Liver (tissue), 9 donors: ENCODE results near the gene TAF6. TPM values are rescaled to one million over a fixed set of nuclear protein-coding genes. Genes with fewer than 3 reads are reported as not detected.

ENCODE experiments used
- DNase-seq: peaks from one replicate; pipeline ENCODE4 v3.0.0-alpha.2; 2017; ENCODE audit warnings: low spot score
- H3K27ac ChIP-seq, 2 donors: one replicate each; pipeline ENCODE4 v1.7.0; 2013; ENCODE audit warnings: inconsistent platforms in 2 of 2, low read length in 2 of 2, control low read depth in 1 of 2, low read depth in 1 of 2, mild to moderate bottlenecking in 1 of 2
- H3K27me3 ChIP-seq, 4 donors: one replicate each; pipeline versions ENCODE4 v1.6.1 to v1.7.0; 2013; ENCODE audit warnings: low read length in 3 of 4, inconsistent platforms in 1 of 4, mild to moderate bottlenecking in 1 of 4, moderate library complexity in 1 of 4; ENCODE audit not compliant: control insufficient read depth in 4 of 4, insufficient read depth in 4 of 4
- H3K36me3 ChIP-seq, 4 donors: one replicate each; pipeline versions ENCODE4 v1.6.1 to v1.7.0; 2013; ENCODE audit warnings: low read length in 3 of 4, mild to moderate bottlenecking in 3 of 4, low read depth in 1 of 4, moderate library complexity in 1 of 4; ENCODE audit not compliant: control insufficient read depth in 4 of 4, insufficient read depth in 3 of 4
- H3K4me1 ChIP-seq, 4 donors: one replicate each; pipeline versions ENCODE4 v1.6.1 to v1.7.0; 2013; ENCODE audit warnings: low read length in 3 of 4, mild to moderate bottlenecking in 3 of 4, moderate library complexity in 1 of 4; ENCODE audit not compliant: control insufficient read depth in 4 of 4, insufficient read depth in 4 of 4
- H3K4me3 ChIP-seq, 3 donors: one replicate each; pipeline versions ENCODE4 v1.6.1 to v1.7.0; 2013; ENCODE audit warnings: low read length in 3 of 3, control low read depth in 1 of 3, low read depth in 1 of 3, mild to moderate bottlenecking in 1 of 3
- H3K9ac ChIP-seq, 2 donors: one replicate each; pipeline ENCODE4 v1.7.0; 2013; ENCODE audit warnings: low read length in 2 of 2, mild to moderate bottlenecking in 2 of 2, moderate library complexity in 2 of 2, control low read depth in 1 of 2, low read depth in 1 of 2
- H3K9me3 ChIP-seq, 4 donors: one replicate each; pipeline versions ENCODE4 v1.6.1 to v1.7.0; 2013; ENCODE audit warnings: low read length in 3 of 4; ENCODE audit not compliant: control insufficient read depth in 4 of 4
- ATF3 ChIP-seq: IDR thresholded peaks from 2 replicates; pipeline ENCODE4 v1.6.1; 2016; ENCODE audit warnings: antibody characterized with exemption
- EGR1 ChIP-seq, 2 donors: IDR thresholded peaks; 2 replicates each; pipeline ENCODE4 v1.6.1; 2016 to 2018; ENCODE audit warnings: antibody characterized with exemption in 2 of 2, low read depth in 2 of 2
- FOXA2 ChIP-seq: IDR thresholded peaks from 2 replicates; pipeline ENCODE4 v1.6.1; 2016; ENCODE audit warnings: antibody characterized with exemption
- GABPA ChIP-seq, 2 donors: IDR thresholded peaks in 1 of 2; conservative IDR thresholded peaks in 1 of 2; 2 replicates each; pipeline ENCODE4 v1.6.1; 2016; ENCODE audit warnings: antibody characterized with exemption in 2 of 2, mild to moderate bottlenecking in 1 of 2, moderate library complexity in 1 of 2
- HNF4A ChIP-seq, 2 donors: conservative IDR thresholded peaks; 2 replicates each; pipeline ENCODE4 v1.6.1; 2016; ENCODE audit warnings: antibody characterized with exemption in 2 of 2, mild to moderate bottlenecking in 2 of 2
- HNF4G ChIP-seq: IDR thresholded peaks from 2 replicates; pipeline ENCODE4 v1.6.1; 2016; ENCODE audit warnings: antibody characterized with exemption
- MAX ChIP-seq: IDR thresholded peaks from 2 replicates; pipeline ENCODE4 v1.6.1; 2016; ENCODE audit warnings: antibody characterized with exemption
- NR2F2 ChIP-seq: IDR thresholded peaks from 2 replicates; pipeline ENCODE4 v1.6.1; 2016; ENCODE audit warnings: antibody characterized with exemption
- RXRA ChIP-seq, 2 donors: IDR thresholded peaks; 2 replicates each; pipeline ENCODE4 v1.6.1; 2017 to 2018; ENCODE audit warnings: antibody characterized with exemption in 2 of 2, mild to moderate bottlenecking in 1 of 2
- TAF1 ChIP-seq: conservative IDR thresholded peaks from 2 replicates; pipeline ENCODE4 v1.6.1; 2016; ENCODE audit warnings: antibody characterized with exemption, mild to moderate bottlenecking
- YY1 ChIP-seq: IDR thresholded peaks from 2 replicates; pipeline ENCODE4 v1.6.1; 2016; ENCODE audit warnings: antibody characterized with exemption, mild to moderate bottlenecking
- ZBTB33 ChIP-seq: IDR thresholded peaks from 2 replicates; pipeline ENCODE4 v1.6.1; 2016; ENCODE audit warnings: antibody characterized with exemption
- WGBS: extraction: QIAGEN DNeasy Blood & Tissue Kit; methylation state at CpG from one replicate; pipeline ENCODE4 v1.1.7; 2013; 5-methylcytosine and 5-hydroxymethylcytosine counted together
- polyA plus RNA-seq, 2 donors: library from polyadenylated mRNA; stranded (reverse) in 1 of 2; unstranded in 1 of 2; fragments of 200-250 nt in 1 of 2; fragments of >200 nt in 1 of 2; fragmentation: Nextera tagmentation in 1 of 2; extraction: Ambion mirVana in 1 of 2; gene quantifications; one replicate each; pipeline versions ENCODE4 v1.2.1 to v1.2.3, GENCODE V29; 2013 to 2015
- total RNA-seq, 2 donors: library from RNA; depleted of rRNA; stranded (reverse); fragments of >200 nt; gene quantifications; one replicate each; pipeline ENCODE4 v1.2.3, GENCODE V29; 2014
- TF ChIP-seq, protein P1 (sequence below): fragments of 150-350 bp; IDR thresholded peaks from 2 replicates; pipeline ENCODE4 v1.5.1; 2017; ENCODE audit warnings: improper control_type of control experiment, low read depth, low read length; ENCODE audit not compliant: missing input control
- donor health status: healthy.
- donor health status: healthy.
- donor health status: healthy.
- donor health status: healthy.
- donor health status: healthy.

The TAF6 gene
- total and polyA plus RNA-seq, 4 donors = 8.9 to 17.9 (median 16.2) TPM

GRCh38 chr7:100091411-100092181 lies 27.6 kb downstream of the TAF6 start:
- Histone ChIP-seq H3K27ac (no peak overlapping the region), H3K9ac (no peak overlapping the region), H3K27me3 (no peaks in the 10 kb centered on the region), H3K4me1 (peaks cover 9 to 24% (median 13%) of the 10 kb centered on the region in 4 donors), H3K4me3 (no peak overlapping the region), H3K36me3 (peaks cover 22 to 63% (median 41%) of the 10 kb centered on the region in 4 donors), H3K9me3 (no peaks in the 10 kb centered on the region)
- TF ChIP-seq ZBTB33 = no peak
- TF ChIP-seq HNF4G = no peak
- no peak for TF ChIP-seq HNF4A (conservative IDR thresholded peaks at IDR 0.05)
- no peak for TF ChIP-seq GABPA (IDR thresholded peaks at IDR 0.05 in 1 of 2, conservative IDR thresholded peaks at IDR 0.05 in 1 of 2)
- TF ChIP-seq NR2F2 = no peak
- TF ChIP-seq YY1 = no peak
- TF ChIP-seq FOXA2 = no peak
- TF ChIP-seq, protein P1, sequence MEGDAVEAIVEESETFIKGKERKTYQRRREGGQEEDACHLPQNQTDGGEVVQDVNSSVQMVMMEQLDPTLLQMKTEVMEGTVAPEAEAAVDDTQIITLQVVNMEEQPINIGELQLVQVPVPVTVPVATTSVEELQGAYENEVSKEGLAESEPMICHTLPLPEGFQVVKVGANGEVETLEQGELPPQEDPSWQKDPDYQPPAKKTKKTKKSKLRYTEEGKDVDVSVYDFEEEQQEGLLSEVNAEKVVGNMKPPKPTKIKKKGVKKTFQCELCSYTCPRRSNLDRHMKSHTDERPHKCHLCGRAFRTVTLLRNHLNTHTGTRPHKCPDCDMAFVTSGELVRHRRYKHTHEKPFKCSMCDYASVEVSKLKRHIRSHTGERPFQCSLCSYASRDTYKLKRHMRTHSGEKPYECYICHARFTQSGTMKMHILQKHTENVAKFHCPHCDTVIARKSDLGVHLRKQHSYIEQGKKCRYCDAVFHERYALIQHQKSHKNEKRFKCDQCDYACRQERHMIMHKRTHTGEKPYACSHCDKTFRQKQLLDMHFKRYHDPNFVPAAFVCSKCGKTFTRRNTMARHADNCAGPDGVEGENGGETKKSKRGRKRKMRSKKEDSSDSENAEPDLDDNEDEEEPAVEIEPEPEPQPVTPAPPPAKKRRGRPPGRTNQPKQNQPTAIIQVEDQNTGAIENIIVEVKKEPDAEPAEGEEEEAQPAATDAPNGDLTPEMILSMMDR = no peak
- TF ChIP-seq ATF3 = no peak
- TF ChIP-seq TAF1 = no peak
- no peak for DNase-seq
- WGBS = 73% methylated on average over 19 of the region's 19 CpGs

DNA sequence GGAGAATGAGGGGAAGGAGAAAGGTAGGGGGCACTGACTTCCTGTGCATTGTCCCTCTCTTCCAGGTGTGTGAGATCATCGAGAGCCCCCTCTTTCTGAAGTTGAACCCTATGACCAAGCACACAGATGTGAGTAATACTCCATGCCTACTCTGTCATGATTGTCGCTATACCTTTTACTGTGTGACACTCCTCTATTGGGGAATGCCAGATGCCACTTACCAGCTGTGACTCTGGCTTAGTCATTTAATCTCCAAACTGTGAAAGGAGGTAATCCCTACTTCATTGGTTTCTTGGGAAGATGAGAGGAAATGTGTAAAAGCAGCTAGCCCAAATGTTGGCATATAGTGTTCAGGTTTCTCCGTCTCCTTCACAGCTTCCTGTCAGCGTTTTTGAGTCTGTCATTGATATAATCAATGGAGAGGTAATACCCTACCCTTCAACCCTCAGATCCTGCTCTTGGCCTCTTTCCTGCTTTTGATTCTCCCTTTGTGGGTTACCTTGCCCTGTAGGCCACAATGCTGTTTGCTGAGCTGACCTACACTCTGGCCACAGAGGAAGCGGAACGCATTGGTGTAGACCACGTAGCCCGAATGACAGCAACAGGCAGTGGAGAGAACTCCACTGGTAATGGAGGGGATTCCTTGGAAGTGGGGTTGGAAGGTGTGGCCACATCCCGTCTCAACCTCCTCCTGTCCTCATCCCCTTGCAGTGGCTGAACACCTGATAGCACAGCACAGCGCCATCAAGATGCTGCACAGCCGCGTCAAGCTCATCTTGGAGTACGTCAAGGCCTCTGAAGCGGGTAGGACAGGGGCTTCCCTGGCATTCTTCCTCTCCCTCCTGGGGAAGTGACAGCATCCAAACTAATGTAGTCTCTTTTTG lies 28.4 kb downstream of the TAF6 start:
- DNase-seq = no peak
- H3K27ac ChIP-seq = no peak overlapping the region
- no peak overlapping the region for H3K9ac ChIP-seq
- no peaks in the 10 kb centered on the region for H3K9me3 ChIP-seq
- peaks cover 20 to 55% (median 35%) of the 10 kb centered on the region in 4 donors for H3K36me3 ChIP-seq
- TF ChIP-seq RXRA (IDR thresholded peaks at IDR 0.05) (no peak), ZBTB33 (no peak), EGR1 (IDR thresholded peaks at IDR 0.05; ENCODE audit: low read depth in 2 of 2) (no peak), MAX (no peak)
- no peaks in the 10 kb centered on the region for H3K27me3 ChIP-seq
- H3K4me1 ChIP-seq = peaks cover 9 to 24% (median 13%) of the 10 kb centered on the region in 4 donors
- WGBS = 93% methylated on average over 14 of the region's 14 CpGs
- no peak overlapping the region for H3K4me3 ChIP-seq
